Effector memory CD4-positive, alpha-beta T cell (primary cell): ENCODE data around the gene MCU.
"Not testable (repeated sequence)": the region's sequence is repeated elsewhere in the genome, so short reads cannot be mapped to it uniquely, and the experiment has no call there.

Experiments used
- DNase-seq, 3 donors: peaks; one replicate each; pipeline ENCODE4 v3.0.0-alpha.2; 2020
- H3K27ac ChIP-seq: 2 replicates; pipeline ENCODE4 v1.7.0; 2013; ENCODE audit warnings: mild to moderate bottlenecking, low read length, moderate library complexity; ENCODE audit not compliant: insufficient read depth, poor library complexity, severe bottlenecking
- H3K27me3 ChIP-seq: replicated peaks from 2 replicates; pipeline ENCODE4 v1.7.0; 2013; ENCODE audit warnings: mild to moderate bottlenecking, low read length; ENCODE audit not compliant: insufficient read depth, control insufficient read depth, poor library complexity, severe bottlenecking
- H3K36me3 ChIP-seq: 2 replicates; pipeline ENCODE4 v1.7.0; 2013; ENCODE audit warnings: mild to moderate bottlenecking, low read length, moderate library complexity; ENCODE audit not compliant: control insufficient read depth, insufficient read depth
- H3K4me1 ChIP-seq: 2 replicates; pipeline ENCODE4 v1.7.0; 2013; ENCODE audit warnings: low read length, mild to moderate bottlenecking; ENCODE audit not compliant: control insufficient read depth, insufficient read depth, poor library complexity, severe bottlenecking
- H3K4me3 ChIP-seq: 2 replicates; pipeline ENCODE4 v1.7.0; 2013; ENCODE audit warnings: low read length, low read depth, mild to moderate bottlenecking; ENCODE audit not compliant: insufficient read depth, poor library complexity, severe bottlenecking
- H3K9me3 ChIP-seq: 2 replicates; pipeline ENCODE4 v1.7.0; 2013; ENCODE audit warnings: mild to moderate bottlenecking, low read length, moderate library complexity; ENCODE audit not compliant: control insufficient read depth

Gene MCU

GRCh38 chr10:72736828-72737220, 44.9 kb downstream of the MCU start:
- no peak overlapping the region for H3K27ac ChIP-seq
- H3K9me3 ChIP-seq = no peaks in the 10 kb centered on the region
- no peak for DNase-seq
- H3K36me3 ChIP-seq = no peaks in the 10 kb centered on the region
- no peaks in the 10 kb centered on the region for H3K4me1 ChIP-seq
- no peaks in the 10 kb centered on the region for H3K27me3 ChIP-seq
- H3K4me3 ChIP-seq = no peak overlapping the region

GRCh38 chr10:72737357-72737756, 45.4 kb downstream of the MCU start:
- not testable (repeated sequence) for H3K9me3 ChIP-seq, H3K4me3 ChIP-seq, H3K36me3 ChIP-seq, H3K4me1 ChIP-seq, H3K27ac ChIP-seq, DNase-seq, H3K27me3 ChIP-seq

- Histone ChIP-seq H3K4me3 (no peak overlapping the region), H3K36me3 (no peaks in the 10 kb centered on the region), H3K9me3 (no peaks in the 10 kb centered on the region), H3K27ac (no peak overlapping the region), H3K27me3 (no peaks in the 10 kb centered on the region), H3K4me1 (no peaks in the 10 kb centered on the region)
- DNase-seq = no peak
Measured at GRCh38 chr10:72738486-72738885, 46.5 kb downstream of the MCU start.

- DNase-seq = no peak
- no peak overlapping the region for H3K27ac ChIP-seq
- H3K4me3 ChIP-seq = no peak overlapping the region
- no peaks in the 10 kb centered on the region for H3K36me3 ChIP-seq
- no peaks in the 10 kb centered on the region for H3K27me3 ChIP-seq
- no peaks in the 10 kb centered on the region for H3K9me3 ChIP-seq
- no peaks in the 10 kb centered on the region for H3K4me1 ChIP-seq
Measured at GRCh38 chr10:72740528-72740927, 48.6 kb downstream of the MCU start.

- no peak for DNase-seq
- Histone ChIP-seq H3K9me3 (no peaks in the 10 kb centered on the region), H3K27me3 (no peaks in the 10 kb centered on the region), H3K27ac (no peak overlapping the region), H3K4me1 (no peaks in the 10 kb centered on the region), H3K36me3 (no peaks in the 10 kb centered on the region), H3K4me3 (no peak overlapping the region)
Measured at GRCh38 chr10:72742092-72742491, 50.1 kb downstream of the MCU start.

GRCh38 chr10:72742797-72743196, 50.9 kb downstream of the MCU start:
- no peak overlapping the region for H3K27ac ChIP-seq
- no peak overlapping the region for H3K4me3 ChIP-seq
- no peaks in the 10 kb centered on the region for H3K4me1 ChIP-seq
- H3K36me3 ChIP-seq = no peaks in the 10 kb centered on the region
- H3K9me3 ChIP-seq = no peaks in the 10 kb centered on the region
- DNase-seq = no peak
- H3K27me3 ChIP-seq = no peaks in the 10 kb centered on the region

GRCh38 chr10:72744566-72744965, 52.6 kb downstream of the MCU start:
- no peak overlapping the region for H3K27ac ChIP-seq
- H3K27me3 ChIP-seq = no peaks in the 10 kb centered on the region
- H3K4me1 ChIP-seq = no peaks in the 10 kb centered on the region
- DNase-seq = no peak
- H3K4me3 ChIP-seq = no peak overlapping the region
- H3K36me3 ChIP-seq = no peaks in the 10 kb centered on the region
- no peaks in the 10 kb centered on the region for H3K9me3 ChIP-seq

GRCh38 chr10:72746426-72747363, 54.8 kb downstream of the MCU start:
- Histone ChIP-seq H3K9me3 (no peaks in the 10 kb centered on the region), H3K4me1 (no peaks in the 10 kb centered on the region), H3K27ac (no peak overlapping the region), H3K4me3 (no peak overlapping the region), H3K36me3 (no peaks in the 10 kb centered on the region), H3K27me3 (no peaks in the 10 kb centered on the region)
- DNase-seq = no peak

GRCh38 chr10:72747521-72747920, 55.6 kb downstream of the MCU start:
- Histone ChIP-seq H3K27ac (no peak overlapping the region), H3K4me1 (no peaks in the 10 kb centered on the region), H3K4me3 (no peak overlapping the region), H3K36me3 (no peaks in the 10 kb centered on the region), H3K27me3 (no peaks in the 10 kb centered on the region), H3K9me3 (no peaks in the 10 kb centered on the region)
- no peak for DNase-seq

- no peaks in the 10 kb centered on the region for H3K27me3 ChIP-seq
- no peak overlapping the region for H3K27ac ChIP-seq
- H3K36me3 ChIP-seq = no peaks in the 10 kb centered on the region
- H3K4me3 ChIP-seq = no peak overlapping the region
- DNase-seq = no peak
- no peaks in the 10 kb centered on the region for H3K4me1 ChIP-seq
- no peaks in the 10 kb centered on the region for H3K9me3 ChIP-seq
Measured at GRCh38 chr10:72753760-72754231, 61.9 kb downstream of the MCU start.
